Neural cell (in vitro differentiated cells): ENCODE data around the gene ADARB1. TPM values are rescaled to one million over a fixed set of nuclear protein-coding genes. Genes with fewer than 3 reads are reported as not detected.

Source experiments
- H2AFZ ChIP-seq: fragments of 200-600, 300-800 bp; sonication (generic), shearing (Covaris generic); 2 replicates; pipeline ENCODE4 v1.6.0; 2014; ENCODE audit warnings: low read depth, mild to moderate bottlenecking, antibody characterized with exemption, low read length, moderate library complexity
- H3F3A ChIP-seq: fragments of 200-600 bp; shearing (Covaris generic); 2 replicates; pipeline ENCODE4 v1.6.1; 2016; ENCODE audit warnings: mild to moderate bottlenecking, moderate library complexity, mixed read lengths, antibody characterized with exemption, low read length; ENCODE audit not compliant: insufficient read depth, poor library complexity, severe bottlenecking
- H3K27ac ChIP-seq: fragments of 200-600, 300-800 bp; sonication (generic), shearing (Covaris generic); 2 replicates; pipeline ENCODE4 v1.5.1; 2014; ENCODE audit warnings: mild to moderate bottlenecking, low read length, moderate library complexity
- H3K27me3 ChIP-seq: fragments of 300-800, 200-600 bp; sonication (generic), shearing (Covaris generic); 2 replicates; pipeline ENCODE4 v1.6.0; 2014; ENCODE audit warnings: mild to moderate bottlenecking, low read depth, low read length, moderate library complexity; ENCODE audit not compliant: insufficient read depth
- H3K36me3 ChIP-seq: fragments of 300-800, 200-600 bp; sonication (generic), shearing (Covaris generic); 2 replicates; pipeline ENCODE4 v1.5.1; 2014; ENCODE audit warnings: mild to moderate bottlenecking, antibody characterized with exemption, low read length, moderate library complexity; ENCODE audit not compliant: insufficient read depth
- H3K4me2 ChIP-seq: fragments of 300-800, 200-600 bp; sonication (generic), shearing (Covaris generic); 2 replicates; pipeline ENCODE4 v1.6.0; 2014; ENCODE audit warnings: mild to moderate bottlenecking, low read length
- H3K4me3 ChIP-seq: fragments of 300-800, 200-600 bp; sonication (generic), shearing (Covaris generic); 2 replicates; pipeline ENCODE4 v1.5.1; 2014; ENCODE audit warnings: mild to moderate bottlenecking, low read length, moderate library complexity
- H3K79me2 ChIP-seq: fragments of 200-600 bp; shearing (Covaris generic); replicated peaks from 2 replicates; pipeline ENCODE4 v1.6.0; 2014; ENCODE audit warnings: mild to moderate bottlenecking, low read length, moderate library complexity; ENCODE audit not compliant: insufficient read depth
- H3K9ac ChIP-seq: fragments of 300-800, 200-600 bp; sonication (generic), shearing (Covaris generic); 2 replicates; pipeline ENCODE4 v1.6.1; 2016; ENCODE audit warnings: mild to moderate bottlenecking, low read length, mixed read lengths
- H3K9me2 ChIP-seq: fragments of 200-600 bp; shearing (Covaris generic); 2 replicates; pipeline ENCODE4 v1.6.1; 2016; ENCODE audit warnings: mild to moderate bottlenecking, low read length, mixed read lengths; ENCODE audit not compliant: insufficient read depth
- H3K9me3 ChIP-seq: fragments of 200-600, 300-800 bp; sonication (generic), shearing (Covaris generic); 2 replicates; pipeline ENCODE4 v1.6.1; 2016; ENCODE audit warnings: mild to moderate bottlenecking, mixed run types, low read length, moderate library complexity, mixed read lengths
- H4K20me1 ChIP-seq: fragments of 200-600 bp; shearing (Covaris generic); 2 replicates; pipeline ENCODE4 v1.6.1; 2016; ENCODE audit warnings: mild to moderate bottlenecking, mixed run types; ENCODE audit not compliant: insufficient read depth
- EP300 ChIP-seq: fragments of 450-650 bp; conservative IDR thresholded peaks from 2 replicates; pipeline ENCODE4 v1.6.1; 2014; ENCODE audit warnings: antibody characterized with exemption, mild to moderate bottlenecking, moderate library complexity; ENCODE audit not compliant: poor library complexity, severe bottlenecking
- EZH2 ChIP-seq: fragments of 200-600, 300-800 bp; shearing (Covaris generic), sonication (generic); IDR thresholded peaks from 2 replicates; pipeline ENCODE4 v1.6.1; 2014; ENCODE audit warnings: antibody characterized with exemption, low read length, borderline replicate concordance, mild to moderate bottlenecking; ENCODE audit not compliant: insufficient read depth, poor library complexity, severe bottlenecking
- MXI1 ChIP-seq: fragments of 450-650 bp; conservative IDR thresholded peaks from 2 replicates; pipeline ENCODE4 v1.6.1; 2014; ENCODE audit warnings: antibody characterized with exemption, mild to moderate bottlenecking; ENCODE audit not compliant: poor library complexity, severe bottlenecking
- POLR2AphosphoS5 ChIP-seq: IDR thresholded peaks from 2 replicates; pipeline ENCODE4 v1.6.1; 2012
- RAD21 ChIP-seq: fragments of 450-650 bp; conservative IDR thresholded peaks from 2 replicates; pipeline ENCODE4 v1.6.1; 2014; ENCODE audit warnings: antibody characterized with exemption, mild to moderate bottlenecking, moderate library complexity
- SMC3 ChIP-seq: fragments of 450-650 bp; conservative IDR thresholded peaks from 2 replicates; pipeline ENCODE4 v1.6.1; 2014; ENCODE audit warnings: antibody characterized with exemption, mild to moderate bottlenecking, moderate library complexity; ENCODE audit not compliant: poor library complexity
- TAF1 ChIP-seq: IDR thresholded peaks from 2 replicates; pipeline ENCODE4 v1.6.1; 2012; ENCODE audit warnings: low read depth
- polyA plus RNA-seq: library from polyadenylated mRNA; depleted of rRNA; stranded (reverse); fragments of >200 nt; gene quantifications from 2 replicates; pipeline ENCODE4 v1.2.3, GENCODE V29; 2014
- TF ChIP-seq, protein P1 (sequence below): fragments of 450-650 bp; IDR thresholded peaks from 2 replicates; pipeline ENCODE4 v1.5.1; 2014; ENCODE audit warnings: antibody characterized with exemption, mild to moderate bottlenecking, moderate library complexity; ENCODE audit not compliant: poor library complexity, severe bottlenecking
- TF ChIP-seq, protein P2 (sequence below): IDR thresholded peaks from 2 replicates; pipeline ENCODE4 v1.6.1; 2012; ENCODE audit warnings: borderline replicate concordance

ADARB1 gene
- polyA plus RNA-seq, 1 donor from 2014 or later: 8.9 TPM

DNA sequence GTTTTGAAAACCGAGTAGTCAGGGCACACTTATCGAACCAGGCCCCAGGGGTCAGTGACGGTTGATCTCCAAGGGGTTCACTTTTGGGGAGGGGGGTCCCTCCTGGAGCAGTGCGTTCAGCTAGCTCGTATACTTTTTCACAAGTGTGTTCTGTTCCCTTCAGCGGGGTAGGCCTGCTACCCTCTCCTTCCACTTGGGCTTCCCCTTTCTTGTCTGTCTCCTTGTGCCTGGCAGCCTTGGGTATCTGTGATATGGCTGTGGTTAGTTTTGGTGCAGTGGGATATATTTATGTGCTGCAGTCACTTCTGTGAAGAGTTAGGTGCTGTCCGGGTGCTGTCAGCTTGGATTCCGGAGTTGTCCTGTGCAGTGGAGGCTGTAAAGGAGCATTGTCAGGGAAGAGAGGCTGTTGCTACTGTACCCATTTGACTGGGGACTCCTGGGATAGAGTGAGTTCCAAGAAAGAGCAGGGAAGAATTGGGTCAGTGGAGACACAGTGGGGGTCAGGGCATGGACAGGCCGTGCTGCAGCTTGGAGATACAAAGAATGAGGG, 29.7 kb downstream of the ADARB1 start:
- H3K4me2 ChIP-seq: no peak overlapping the region
- no peaks in the 10 kb centered on the region for H3K9me3 ChIP-seq
- H3K27ac ChIP-seq: no peak overlapping the region
- no peaks in the 10 kb centered on the region for H3K9me2 ChIP-seq
- H3K36me3 ChIP-seq: no peaks in the 10 kb centered on the region
- no peaks in the 10 kb centered on the region for H3K27me3 ChIP-seq
- no peaks in the 10 kb centered on the region for H3F3A ChIP-seq
- no peak overlapping the region for H3K9ac ChIP-seq
- TF ChIP-seq SMC3 (no peak), MXI1 (no peak), TAF1 (no peak), POLR2AphosphoS5 (no peak)
- TF ChIP-seq, protein P1, sequence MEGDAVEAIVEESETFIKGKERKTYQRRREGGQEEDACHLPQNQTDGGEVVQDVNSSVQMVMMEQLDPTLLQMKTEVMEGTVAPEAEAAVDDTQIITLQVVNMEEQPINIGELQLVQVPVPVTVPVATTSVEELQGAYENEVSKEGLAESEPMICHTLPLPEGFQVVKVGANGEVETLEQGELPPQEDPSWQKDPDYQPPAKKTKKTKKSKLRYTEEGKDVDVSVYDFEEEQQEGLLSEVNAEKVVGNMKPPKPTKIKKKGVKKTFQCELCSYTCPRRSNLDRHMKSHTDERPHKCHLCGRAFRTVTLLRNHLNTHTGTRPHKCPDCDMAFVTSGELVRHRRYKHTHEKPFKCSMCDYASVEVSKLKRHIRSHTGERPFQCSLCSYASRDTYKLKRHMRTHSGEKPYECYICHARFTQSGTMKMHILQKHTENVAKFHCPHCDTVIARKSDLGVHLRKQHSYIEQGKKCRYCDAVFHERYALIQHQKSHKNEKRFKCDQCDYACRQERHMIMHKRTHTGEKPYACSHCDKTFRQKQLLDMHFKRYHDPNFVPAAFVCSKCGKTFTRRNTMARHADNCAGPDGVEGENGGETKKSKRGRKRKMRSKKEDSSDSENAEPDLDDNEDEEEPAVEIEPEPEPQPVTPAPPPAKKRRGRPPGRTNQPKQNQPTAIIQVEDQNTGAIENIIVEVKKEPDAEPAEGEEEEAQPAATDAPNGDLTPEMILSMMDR: no peak
- TF ChIP-seq, protein P2, sequence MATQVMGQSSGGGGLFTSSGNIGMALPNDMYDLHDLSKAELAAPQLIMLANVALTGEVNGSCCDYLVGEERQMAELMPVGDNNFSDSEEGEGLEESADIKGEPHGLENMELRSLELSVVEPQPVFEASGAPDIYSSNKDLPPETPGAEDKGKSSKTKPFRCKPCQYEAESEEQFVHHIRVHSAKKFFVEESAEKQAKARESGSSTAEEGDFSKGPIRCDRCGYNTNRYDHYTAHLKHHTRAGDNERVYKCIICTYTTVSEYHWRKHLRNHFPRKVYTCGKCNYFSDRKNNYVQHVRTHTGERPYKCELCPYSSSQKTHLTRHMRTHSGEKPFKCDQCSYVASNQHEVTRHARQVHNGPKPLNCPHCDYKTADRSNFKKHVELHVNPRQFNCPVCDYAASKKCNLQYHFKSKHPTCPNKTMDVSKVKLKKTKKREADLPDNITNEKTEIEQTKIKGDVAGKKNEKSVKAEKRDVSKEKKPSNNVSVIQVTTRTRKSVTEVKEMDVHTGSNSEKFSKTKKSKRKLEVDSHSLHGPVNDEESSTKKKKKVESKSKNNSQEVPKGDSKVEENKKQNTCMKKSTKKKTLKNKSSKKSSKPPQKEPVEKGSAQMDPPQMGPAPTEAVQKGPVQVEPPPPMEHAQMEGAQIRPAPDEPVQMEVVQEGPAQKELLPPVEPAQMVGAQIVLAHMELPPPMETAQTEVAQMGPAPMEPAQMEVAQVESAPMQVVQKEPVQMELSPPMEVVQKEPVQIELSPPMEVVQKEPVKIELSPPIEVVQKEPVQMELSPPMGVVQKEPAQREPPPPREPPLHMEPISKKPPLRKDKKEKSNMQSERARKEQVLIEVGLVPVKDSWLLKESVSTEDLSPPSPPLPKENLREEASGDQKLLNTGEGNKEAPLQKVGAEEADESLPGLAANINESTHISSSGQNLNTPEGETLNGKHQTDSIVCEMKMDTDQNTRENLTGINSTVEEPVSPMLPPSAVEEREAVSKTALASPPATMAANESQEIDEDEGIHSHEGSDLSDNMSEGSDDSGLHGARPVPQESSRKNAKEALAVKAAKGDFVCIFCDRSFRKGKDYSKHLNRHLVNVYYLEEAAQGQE: no peak
- H3K4me3 ChIP-seq: no peak overlapping the region
- H3K79me2 ChIP-seq: no peaks in the 10 kb centered on the region
- no peaks in the 10 kb centered on the region for H4K20me1 ChIP-seq
- H2AFZ ChIP-seq: no peak overlapping the region

DNA sequence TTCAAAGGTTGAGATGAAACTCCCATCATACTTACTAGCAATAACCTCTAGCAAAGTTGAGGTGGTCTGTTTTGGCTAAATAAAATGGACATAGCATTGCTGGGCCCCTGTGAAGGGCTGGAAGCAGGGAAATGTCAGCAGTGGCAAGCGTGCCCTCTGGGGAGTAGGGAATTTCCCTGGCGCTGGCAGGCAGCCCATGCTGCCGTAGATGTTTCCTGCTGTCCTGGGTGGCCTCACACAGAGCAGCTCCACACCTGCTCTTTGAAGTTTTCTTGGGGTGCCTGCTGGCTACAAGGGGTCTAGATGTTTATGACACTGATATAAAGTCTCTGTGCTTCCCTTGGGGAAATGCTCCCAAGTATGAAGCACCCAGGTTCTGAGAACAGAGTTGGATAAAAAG, 30.2 kb downstream of the ADARB1 start:
- H3F3A ChIP-seq: no peaks in the 10 kb centered on the region
- H4K20me1 ChIP-seq: no peaks in the 10 kb centered on the region
- TF ChIP-seq TAF1 (no peak), EZH2 (no peak), EP300 (no peak), SMC3 (no peak), POLR2AphosphoS5 (no peak), MXI1 (no peak), RAD21 (no peak)
- TF ChIP-seq, protein P1: no peak
- TF ChIP-seq, protein P2: no peak
- H3K79me2 ChIP-seq: no peaks in the 10 kb centered on the region
- no peak overlapping the region for H3K4me3 ChIP-seq
- no peaks in the 10 kb centered on the region for H3K9me3 ChIP-seq
- H3K36me3 ChIP-seq: no peaks in the 10 kb centered on the region
- no peaks in the 10 kb centered on the region for H3K27me3 ChIP-seq
- H2AFZ ChIP-seq: no peak overlapping the region
- no peak overlapping the region for H3K4me2 ChIP-seq
- H3K9me2 ChIP-seq: no peaks in the 10 kb centered on the region
- H3K9ac ChIP-seq: no peak overlapping the region
- H3K27ac ChIP-seq: no peak overlapping the region
